ENCODE measurements around the gene SPOP. TPM values are rescaled to one million over a fixed set of nuclear protein-coding genes. Genes with fewer than 3 reads are reported as not detected.
A peak's percentile ranks its signal among the peaks of the same experiment; 100 is the strongest.
"Not testable (repeated sequence)": the region's sequence is repeated elsewhere in the genome, so short reads cannot be mapped to it uniquely, and the experiment has no call there.

SPOP gene
- total RNA-seq, 1 experiment from 2014 or later = 52.3 TPM

GRCh38 chr17:49677134-49677932, 564 bp downstream of the SPOP start:
- no peak for TF ChIP-seq CTCF (IDR thresholded peaks at IDR 0.05; ENCODE audit: unreplicated experiment)
- peaks cover 10% of the 10 kb centered on the region for H3K4me1 Mint-ChIP-seq (ENCODE audit: insufficient read depth, unreplicated experiment)
- H3K4me3 Mint-ChIP-seq (ENCODE audit: unreplicated experiment) = peak overlapping the region; percentile 77
- peak; percentile 89 for DNase-seq (ENCODE audit: unreplicated experiment)
- BruUV-seq (replicated peaks) = TSS peak; percentile 49
- no peaks in the 10 kb centered on the region for H3K9me3 Mint-ChIP-seq (ENCODE audit: unreplicated experiment)
- H3K36me3 Mint-ChIP-seq (ENCODE audit: insufficient read depth, unreplicated experiment) = peaks cover 16% of the 10 kb centered on the region
- intact Hi-C loops (cut with micrococcal nuclease) = loop anchor here (5.0 kb wide), 1 partner anchor 105 kb away; no protein-coding TSS in a partner anchor
- POLR2A ChIA-PET = interaction anchor here (0.6 to 3.6 kb wide), 14 partner anchors 13 to 1583 kb away, joined by 3 to 39 read pairs (median 4); partner anchors contain the start of genes KAT7 and UTP18
- CTCF ChIA-PET = interaction anchor here (0.6 to 1.0 kb wide), 4 partner anchors 12 to 44 kb away, joined by 3 to 4 read pairs (median 3); no protein-coding TSS in a partner anchor
- peak overlapping the region; percentile 57 for H3K27ac Mint-ChIP-seq (ENCODE audit: low read depth, unreplicated experiment)
- H3K27me3 Mint-ChIP-seq (ENCODE audit: insufficient read depth, unreplicated experiment) = no peaks in the 10 kb centered on the region

GRCh38 chr17:49676276-49676868, 1.5 kb downstream of the SPOP start:
- intact Hi-C loops (cut with micrococcal nuclease) = loop anchor here (5.0 kb wide), 1 partner anchor 104 kb away; no protein-coding TSS in a partner anchor
- H3K27ac Mint-ChIP-seq (ENCODE audit: low read depth, unreplicated experiment) = peak overlapping the region; percentile 57
- CTCF ChIA-PET = interaction anchor here (0.6 to 1.2 kb wide), 5 partner anchors 11 to 109 kb away, joined by 3 read pairs; no protein-coding TSS in a partner anchor
- POLR2A ChIA-PET = interaction anchor here (0.7 to 3.6 kb wide), 7 partner anchors 31 to 475 kb away, joined by 3 to 39 read pairs (median 3); partner anchors contain the start of genes KAT7 and SLC35B1
- TSS peak; percentile 61 for BruUV-seq (replicated peaks)
- no peak for TF ChIP-seq CTCF (IDR thresholded peaks at IDR 0.05; ENCODE audit: unreplicated experiment)
- H3K27me3 Mint-ChIP-seq (ENCODE audit: insufficient read depth, unreplicated experiment) = no peaks in the 10 kb centered on the region
- DNase-seq (ENCODE audit: unreplicated experiment) = no peak
- peaks cover 10% of the 10 kb centered on the region for H3K4me1 Mint-ChIP-seq (ENCODE audit: insufficient read depth, unreplicated experiment)
- peak overlapping the region; percentile 77 for H3K4me3 Mint-ChIP-seq (ENCODE audit: unreplicated experiment)
- H3K36me3 Mint-ChIP-seq (ENCODE audit: insufficient read depth, unreplicated experiment) = peaks cover 16% of the 10 kb centered on the region
- H3K9me3 Mint-ChIP-seq (ENCODE audit: unreplicated experiment) = no peaks in the 10 kb centered on the region

- DNase-seq (ENCODE audit: unreplicated experiment) = no peak
- intact Hi-C loops (cut with micrococcal nuclease) = no loop called here
- POLR2A ChIA-PET = interaction anchor here (0.8 to 1.3 kb wide), 6 partner anchors 12 to 151 kb away, joined by 3 to 4 read pairs (median 4); no protein-coding TSS in a partner anchor
- Mint-ChIP-seq H3K27me3 (ENCODE audit: insufficient read depth, unreplicated experiment) (no peaks in the 10 kb centered on the region), H3K9me3 (ENCODE audit: unreplicated experiment) (no peaks in the 10 kb centered on the region), H3K4me3 (ENCODE audit: unreplicated experiment) (no peak overlapping the region), H3K36me3 (ENCODE audit: insufficient read depth, unreplicated experiment) (peaks cover 16% of the 10 kb centered on the region), H3K27ac (ENCODE audit: low read depth, unreplicated experiment) (no peak overlapping the region), H3K4me1 (ENCODE audit: insufficient read depth, unreplicated experiment) (peaks cover 10% of the 10 kb centered on the region)
- no TSS peak for BruUV-seq (replicated peaks)
- CTCF ChIA-PET = interaction anchor here (0.8 to 1.0 kb wide), 2 partner anchors 27 to 105 kb away, joined by 3 read pairs; no protein-coding TSS in a partner anchor
- TF ChIP-seq CTCF (IDR thresholded peaks at IDR 0.05; ENCODE audit: unreplicated experiment) = no peak
Observed at GRCh38 chr17:49674507-49674906, 3.4 kb downstream of the SPOP start.

- H3K27me3 Mint-ChIP-seq (ENCODE audit: insufficient read depth, unreplicated experiment); H3K27ac Mint-ChIP-seq (ENCODE audit: low read depth, unreplicated experiment); BruUV-seq (replicated peaks); H3K9me3 Mint-ChIP-seq (ENCODE audit: unreplicated experiment); H3K4me3 Mint-ChIP-seq (ENCODE audit: unreplicated experiment); DNase-seq (ENCODE audit: unreplicated experiment); intact Hi-C loops (cut with micrococcal nuclease): not testable (repeated sequence)
- ChIA-PET CTCF (interaction anchor here (0.8 kb wide), 1 partner anchor 104 kb away, joined by 3 read pairs; no protein-coding TSS in a partner anchor), POLR2A (interaction anchor here (1.0 to 1.3 kb wide), 2 partner anchors 25 to 150 kb away, joined by 4 read pairs; no protein-coding TSS in a partner anchor)
- H3K4me1 Mint-ChIP-seq (ENCODE audit: insufficient read depth, unreplicated experiment) = peaks cover 10% of the 10 kb centered on the region
- H3K36me3 Mint-ChIP-seq (ENCODE audit: insufficient read depth, unreplicated experiment) = peaks cover 16% of the 10 kb centered on the region
Observed at GRCh38 chr17:49673679-49674078, 4.2 kb downstream of the SPOP start.
